ENCODE results near the gene ADAMTS16.
"Not testable (repeated sequence)": the region's sequence is repeated elsewhere in the genome, so short reads cannot be mapped to it uniquely, and the experiment has no call there.

The ADAMTS16 gene

DNA sequence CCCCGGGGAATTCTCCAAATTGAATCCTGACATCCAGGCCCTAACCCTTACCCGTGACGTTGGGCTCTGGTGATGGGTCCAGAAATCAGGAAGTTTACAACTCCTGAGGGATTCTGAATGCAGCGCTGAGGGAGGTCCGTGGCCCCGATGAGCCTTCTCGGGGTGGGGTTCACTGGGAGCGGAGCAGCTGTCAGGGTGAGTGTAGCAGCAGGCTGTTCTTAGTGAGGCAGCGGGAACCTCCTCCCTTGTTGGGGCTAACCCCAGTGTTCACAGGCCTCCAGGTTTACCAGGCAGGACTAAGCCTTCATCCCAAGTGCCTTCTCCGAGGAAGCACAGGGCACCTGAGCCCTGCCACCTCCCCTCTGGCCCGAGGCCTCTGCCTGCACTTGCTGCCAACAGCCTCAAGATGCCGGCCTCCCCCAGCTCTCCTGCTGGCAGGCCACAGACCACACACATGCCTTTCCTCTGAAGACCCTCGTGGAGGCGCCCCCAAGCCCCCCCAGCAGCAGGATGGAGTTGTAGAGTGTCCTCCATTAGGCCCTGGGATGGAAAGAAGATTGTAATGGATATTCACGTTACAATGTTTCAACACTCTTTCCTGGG lies 7.3 kb upstream of the ADAMTS16 start:
- no peak overlapping the region for H3K4me3 Mint-ChIP-seq
- peaks cover 2% of the 10 kb centered on the region for H3K27me3 Mint-ChIP-seq (ENCODE audit: low read depth)
- H3K36me3 Mint-ChIP-seq (ENCODE audit: low read depth), result no peaks in the 10 kb centered on the region
- no peaks in the 10 kb centered on the region for H3K4me1 Mint-ChIP-seq (ENCODE audit: low read depth)
- DNase-seq (ENCODE audit: low spot score), result no peak
- no peaks in the 10 kb centered on the region for H3K9me3 Mint-ChIP-seq
- H3K27ac Mint-ChIP-seq, result no peak overlapping the region

- no peak overlapping the region for H3K4me3 Mint-ChIP-seq
- H3K27ac Mint-ChIP-seq, result no peak overlapping the region
- no peak for DNase-seq (ENCODE audit: low spot score)
- peaks cover 6% of the 10 kb centered on the region for H3K27me3 Mint-ChIP-seq (ENCODE audit: low read depth)
- peaks cover 1% of the 10 kb centered on the region for H3K4me1 Mint-ChIP-seq (ENCODE audit: low read depth)
- no peaks in the 10 kb centered on the region for H3K36me3 Mint-ChIP-seq (ENCODE audit: low read depth)
- no peaks in the 10 kb centered on the region for H3K9me3 Mint-ChIP-seq
These were observed 6.0 kb upstream of the ADAMTS16 start for GRCh38 chr5:5134107-5134506.

DNA sequence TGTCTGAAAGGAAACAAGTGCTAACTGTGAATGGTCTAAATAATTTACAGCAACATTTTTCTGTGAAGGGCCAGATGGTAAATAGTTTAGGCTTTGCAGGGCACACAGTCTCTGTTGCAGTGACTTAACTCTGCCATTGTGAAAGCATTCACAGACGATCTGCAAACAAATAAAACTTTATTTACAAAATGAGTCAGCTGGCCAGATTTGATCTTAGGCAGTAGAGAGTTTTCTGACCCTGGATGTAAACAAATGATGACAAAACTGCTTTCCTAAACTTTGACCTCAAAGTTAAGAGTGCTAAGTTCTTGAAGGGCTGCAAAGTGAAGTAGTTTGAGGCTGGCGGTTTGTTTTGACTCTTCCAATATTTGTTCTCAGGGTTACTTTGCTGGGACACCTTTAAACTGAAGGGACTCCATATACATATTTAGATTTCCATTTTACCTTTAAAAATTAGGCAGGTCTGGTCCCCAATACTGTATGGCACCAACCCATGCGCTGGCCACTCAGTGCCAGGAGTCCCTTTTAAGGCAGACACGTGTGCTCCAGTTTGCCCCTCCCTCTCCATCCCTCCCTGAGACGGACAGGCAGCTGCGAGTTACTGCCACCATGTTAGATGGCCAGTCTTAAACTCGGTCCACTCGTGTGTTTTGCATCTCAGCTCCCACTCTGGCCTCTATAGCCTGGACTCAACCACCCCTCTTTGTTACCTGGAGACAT lies 4.0 kb upstream of the ADAMTS16 start:
- DNase-seq (ENCODE audit: low spot score), result no peak
- Mint-ChIP-seq H3K36me3 (ENCODE audit: low read depth) (no peaks in the 10 kb centered on the region), H3K9me3 (no peaks in the 10 kb centered on the region), H3K4me1 (ENCODE audit: low read depth) (peaks cover 1% of the 10 kb centered on the region), H3K27ac (no peak overlapping the region), H3K4me3 (no peak overlapping the region), H3K27me3 (ENCODE audit: low read depth) (peaks cover 15% of the 10 kb centered on the region)

DNA sequence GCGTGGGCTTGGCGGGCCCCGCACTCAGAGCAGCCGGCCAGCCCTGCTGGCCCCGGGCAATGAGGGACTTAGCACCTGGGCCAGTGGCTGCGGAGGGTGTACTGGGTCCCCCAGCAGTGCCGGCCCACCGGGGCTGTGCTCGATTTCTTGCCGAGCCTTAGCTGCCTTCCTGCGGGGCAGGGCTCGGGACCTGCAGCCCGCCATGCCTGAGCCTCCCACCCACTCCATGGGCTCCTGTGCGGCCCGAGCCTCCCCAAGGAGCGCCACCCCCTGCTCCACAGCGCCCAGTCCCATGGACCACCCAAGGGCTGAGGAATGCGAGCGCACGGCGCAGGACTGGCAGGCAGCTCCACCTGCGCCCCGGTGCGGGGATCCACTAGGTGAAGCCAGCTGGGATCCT lies 2.3 kb upstream of the ADAMTS16 start:
- H3K27ac Mint-ChIP-seq; H3K9me3 Mint-ChIP-seq; DNase-seq (ENCODE audit: low spot score); H3K4me1 Mint-ChIP-seq (ENCODE audit: low read depth); H3K36me3 Mint-ChIP-seq (ENCODE audit: low read depth); H3K4me3 Mint-ChIP-seq: not testable (repeated sequence)
- peaks cover 24% of the 10 kb centered on the region for H3K27me3 Mint-ChIP-seq (ENCODE audit: low read depth)

- no peak for DNase-seq (ENCODE audit: low spot score)
- H3K4me3 Mint-ChIP-seq, result no peak overlapping the region
- H3K4me1 Mint-ChIP-seq (ENCODE audit: low read depth), result peaks cover 1% of the 10 kb centered on the region
- no peaks in the 10 kb centered on the region for H3K36me3 Mint-ChIP-seq (ENCODE audit: low read depth)
- no peaks in the 10 kb centered on the region for H3K9me3 Mint-ChIP-seq
- peaks cover 24% of the 10 kb centered on the region for H3K27me3 Mint-ChIP-seq (ENCODE audit: low read depth)
- H3K27ac Mint-ChIP-seq, result no peak overlapping the region
These were observed 774 bp upstream of the ADAMTS16 start for GRCh38 chr5:5139336-5139776.

DNA sequence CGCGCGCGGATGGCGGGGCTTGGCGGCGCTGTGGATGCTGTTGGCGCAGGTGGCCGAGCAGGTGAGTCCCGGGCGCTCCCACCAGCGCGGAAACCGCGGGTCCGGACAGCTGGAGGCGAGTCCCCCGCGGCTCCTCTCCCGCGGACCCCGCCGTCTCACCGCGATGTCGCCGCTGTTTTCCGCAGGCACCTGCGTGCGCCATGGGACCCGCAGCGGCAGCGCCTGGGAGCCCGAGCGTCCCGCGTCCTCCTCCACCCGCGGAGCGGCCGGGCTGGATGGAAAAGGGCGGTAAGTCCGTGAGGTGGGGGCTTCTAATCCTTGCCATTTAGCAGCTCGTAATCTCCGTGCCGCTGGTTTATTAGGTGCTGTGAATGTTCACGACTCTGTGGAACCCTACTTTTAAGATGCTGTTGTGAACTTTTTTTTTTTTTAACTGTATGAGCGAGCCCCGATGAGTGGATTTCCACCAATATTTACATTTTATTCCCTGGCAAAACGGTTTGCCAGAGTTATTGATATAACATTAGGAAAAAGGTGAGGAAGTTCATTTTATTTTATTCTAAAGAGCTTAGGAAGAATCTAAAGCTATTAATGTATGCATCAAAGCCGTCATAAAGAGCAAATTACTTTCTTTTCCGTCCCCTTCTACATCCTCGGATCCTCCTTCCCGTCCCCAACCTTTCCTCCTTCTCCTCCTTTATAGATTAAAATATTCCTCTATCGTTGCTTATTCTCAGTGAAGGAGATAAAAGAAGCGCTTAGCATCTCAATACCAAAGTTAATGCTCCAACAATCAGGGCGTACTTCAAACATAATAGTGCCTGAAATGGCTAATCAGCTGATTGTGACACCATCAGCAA lies 579 bp downstream of the ADAMTS16 start:
- Mint-ChIP-seq H3K36me3 (ENCODE audit: low read depth) (no peaks in the 10 kb centered on the region), H3K4me1 (ENCODE audit: low read depth) (peaks cover 1% of the 10 kb centered on the region), H3K27ac (no peak overlapping the region), H3K4me3 (peak overlapping the region; percentile 26), H3K27me3 (ENCODE audit: low read depth) (peaks cover 24% of the 10 kb centered on the region), H3K9me3 (no peaks in the 10 kb centered on the region)
- DNase-seq (ENCODE audit: low spot score), result no peak

DNA sequence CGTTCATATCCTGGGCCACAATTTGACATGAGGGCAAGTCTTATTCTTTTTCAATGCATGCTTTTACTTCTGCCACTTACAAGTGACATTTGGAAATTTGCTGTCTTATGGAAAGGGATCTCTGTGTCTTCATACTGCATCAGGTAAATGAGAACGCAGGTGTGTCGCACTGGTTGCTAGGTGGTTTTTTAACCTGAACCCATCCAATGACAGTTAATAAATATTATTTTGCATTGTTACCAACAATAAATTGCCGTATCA lies 1.1 kb downstream of the ADAMTS16 start:
- Mint-ChIP-seq H3K9me3 (no peaks in the 10 kb centered on the region), H3K4me3 (no peak overlapping the region), H3K36me3 (ENCODE audit: low read depth) (no peaks in the 10 kb centered on the region), H3K27ac (no peak overlapping the region), H3K4me1 (ENCODE audit: low read depth) (peaks cover 1% of the 10 kb centered on the region), H3K27me3 (ENCODE audit: low read depth) (peaks cover 24% of the 10 kb centered on the region)
- DNase-seq (ENCODE audit: low spot score), result no peak

GRCh38 chr5:5141625-5142525 lies 1.7 kb downstream of the ADAMTS16 start:
- Mint-ChIP-seq H3K27me3 (ENCODE audit: low read depth) (peaks cover 22% of the 10 kb centered on the region), H3K4me3 (no peak overlapping the region), H3K36me3 (ENCODE audit: low read depth) (no peaks in the 10 kb centered on the region), H3K9me3 (no peaks in the 10 kb centered on the region), H3K27ac (no peak overlapping the region), H3K4me1 (ENCODE audit: low read depth) (peaks cover 1% of the 10 kb centered on the region)
- DNase-seq (ENCODE audit: low spot score), result peak; percentile 14

DNA sequence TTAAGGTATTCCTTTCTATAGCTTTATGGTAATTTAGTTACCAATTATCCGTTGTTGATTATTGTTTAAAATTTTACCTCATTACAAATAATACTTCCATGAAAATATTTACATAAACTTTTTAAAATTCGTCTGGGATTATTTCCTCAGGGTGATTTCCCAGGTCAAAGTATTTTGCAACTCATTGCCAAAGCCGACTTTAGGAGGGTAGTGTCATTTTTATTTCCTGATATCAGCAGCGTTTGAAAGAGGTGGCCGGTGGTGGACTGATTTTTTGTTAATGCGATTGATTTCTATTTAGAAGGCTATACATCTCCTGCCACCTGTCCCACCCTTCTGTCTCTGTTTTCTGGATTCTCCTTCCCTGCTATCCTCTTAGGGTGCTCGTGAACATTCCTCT lies 4.3 kb downstream of the ADAMTS16 start:
- no peak overlapping the region for H3K27ac Mint-ChIP-seq
- H3K4me1 Mint-ChIP-seq (ENCODE audit: low read depth), result no peaks in the 10 kb centered on the region
- H3K4me3 Mint-ChIP-seq, result no peak overlapping the region
- peaks cover 14% of the 10 kb centered on the region for H3K27me3 Mint-ChIP-seq (ENCODE audit: low read depth)
- H3K36me3 Mint-ChIP-seq (ENCODE audit: low read depth), result no peaks in the 10 kb centered on the region
- no peak for DNase-seq (ENCODE audit: low spot score)
- no peaks in the 10 kb centered on the region for H3K9me3 Mint-ChIP-seq

- no peaks in the 10 kb centered on the region for H3K4me1 Mint-ChIP-seq (ENCODE audit: low read depth)
- no peaks in the 10 kb centered on the region for H3K36me3 Mint-ChIP-seq (ENCODE audit: low read depth)
- no peaks in the 10 kb centered on the region for H3K9me3 Mint-ChIP-seq
- no peak overlapping the region for H3K27ac Mint-ChIP-seq
- H3K4me3 Mint-ChIP-seq, result no peak overlapping the region
- DNase-seq (ENCODE audit: low spot score), result no peak
- H3K27me3 Mint-ChIP-seq (ENCODE audit: low read depth), result peaks cover 11% of the 10 kb centered on the region
These were observed 5.8 kb downstream of the ADAMTS16 start for GRCh38 chr5:5145651-5146529.

DNA sequence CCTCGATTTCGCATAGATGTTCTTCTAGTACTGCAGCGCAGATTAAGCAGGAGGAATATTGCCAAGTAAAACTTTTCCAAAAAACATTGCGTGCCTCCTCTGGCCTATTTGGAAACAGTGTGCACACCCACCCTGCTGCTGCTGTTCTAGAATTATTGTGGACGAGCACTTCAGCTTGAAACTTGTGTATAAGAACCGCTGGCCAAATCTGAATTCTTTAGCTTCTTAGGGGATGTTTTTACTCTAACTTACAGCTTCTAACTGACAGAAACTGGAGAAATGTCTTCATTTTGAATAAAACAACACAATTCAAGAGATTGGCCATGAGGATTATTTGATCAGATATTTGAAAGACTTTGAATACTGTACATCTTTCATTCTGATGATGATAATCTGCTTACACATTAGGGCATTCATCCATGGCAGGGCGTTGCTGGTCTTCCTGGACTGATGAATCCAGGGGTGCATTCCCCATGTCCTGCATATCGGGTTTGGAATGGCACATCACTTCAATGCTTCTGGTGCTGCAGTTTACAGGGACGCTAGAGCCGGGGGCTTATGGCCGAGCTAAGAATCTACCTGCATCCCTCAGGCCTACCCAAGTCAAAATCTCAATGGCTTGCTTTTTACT lies 6.5 kb downstream of the ADAMTS16 start:
- no peak overlapping the region for H3K4me3 Mint-ChIP-seq
- H3K36me3 Mint-ChIP-seq (ENCODE audit: low read depth), result no peaks in the 10 kb centered on the region
- no peak overlapping the region for H3K27ac Mint-ChIP-seq
- DNase-seq (ENCODE audit: low spot score), result no peak
- H3K9me3 Mint-ChIP-seq, result no peaks in the 10 kb centered on the region
- peaks cover 3% of the 10 kb centered on the region for H3K27me3 Mint-ChIP-seq (ENCODE audit: low read depth)
- no peaks in the 10 kb centered on the region for H3K4me1 Mint-ChIP-seq (ENCODE audit: low read depth)

DNA sequence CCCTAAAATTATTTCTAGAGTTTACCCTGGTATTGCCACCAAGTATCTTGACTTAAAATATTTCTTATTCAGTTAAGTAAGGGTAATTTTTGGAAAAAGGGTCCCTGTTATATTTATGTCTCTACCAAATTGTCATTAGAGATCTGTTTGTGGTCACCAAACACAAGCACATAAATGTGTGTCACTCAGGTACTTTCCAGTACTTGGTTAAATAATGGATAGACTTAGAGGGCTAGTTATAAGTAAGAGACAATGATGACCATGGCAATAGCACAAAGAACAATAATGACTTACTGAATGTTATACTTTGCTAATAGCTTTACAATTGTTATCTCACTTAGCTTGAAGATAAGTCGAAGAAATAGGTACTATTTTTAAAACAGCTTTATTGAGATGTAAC lies 9.0 kb downstream of the ADAMTS16 start:
- H3K9me3 Mint-ChIP-seq, result no peaks in the 10 kb centered on the region
- H3K27me3 Mint-ChIP-seq (ENCODE audit: low read depth), result no peaks in the 10 kb centered on the region
- H3K4me1 Mint-ChIP-seq (ENCODE audit: low read depth), result no peaks in the 10 kb centered on the region
- H3K4me3 Mint-ChIP-seq, result no peak overlapping the region
- no peak overlapping the region for H3K27ac Mint-ChIP-seq
- DNase-seq (ENCODE audit: low spot score), result no peak
- H3K36me3 Mint-ChIP-seq (ENCODE audit: low read depth), result no peaks in the 10 kb centered on the region

GRCh38 chr5:5150667-5151066 lies 10.5 kb downstream of the ADAMTS16 start:
- Mint-ChIP-seq H3K9me3 (no peaks in the 10 kb centered on the region), H3K36me3 (ENCODE audit: low read depth) (no peaks in the 10 kb centered on the region), H3K27me3 (ENCODE audit: low read depth) (no peaks in the 10 kb centered on the region), H3K27ac (no peak overlapping the region), H3K4me1 (ENCODE audit: low read depth) (no peaks in the 10 kb centered on the region), H3K4me3 (no peak overlapping the region)
- DNase-seq (ENCODE audit: low spot score), result no peak

Data from T-helper 2 cell treated with Interferon-gamma antibody and Interleukin-4, amounts not matched to agents 5 μg/mL and 100 μg/mL, for 36 hours (primary cell).